ENCODE data around the gene LRRC8D.

DNA sequence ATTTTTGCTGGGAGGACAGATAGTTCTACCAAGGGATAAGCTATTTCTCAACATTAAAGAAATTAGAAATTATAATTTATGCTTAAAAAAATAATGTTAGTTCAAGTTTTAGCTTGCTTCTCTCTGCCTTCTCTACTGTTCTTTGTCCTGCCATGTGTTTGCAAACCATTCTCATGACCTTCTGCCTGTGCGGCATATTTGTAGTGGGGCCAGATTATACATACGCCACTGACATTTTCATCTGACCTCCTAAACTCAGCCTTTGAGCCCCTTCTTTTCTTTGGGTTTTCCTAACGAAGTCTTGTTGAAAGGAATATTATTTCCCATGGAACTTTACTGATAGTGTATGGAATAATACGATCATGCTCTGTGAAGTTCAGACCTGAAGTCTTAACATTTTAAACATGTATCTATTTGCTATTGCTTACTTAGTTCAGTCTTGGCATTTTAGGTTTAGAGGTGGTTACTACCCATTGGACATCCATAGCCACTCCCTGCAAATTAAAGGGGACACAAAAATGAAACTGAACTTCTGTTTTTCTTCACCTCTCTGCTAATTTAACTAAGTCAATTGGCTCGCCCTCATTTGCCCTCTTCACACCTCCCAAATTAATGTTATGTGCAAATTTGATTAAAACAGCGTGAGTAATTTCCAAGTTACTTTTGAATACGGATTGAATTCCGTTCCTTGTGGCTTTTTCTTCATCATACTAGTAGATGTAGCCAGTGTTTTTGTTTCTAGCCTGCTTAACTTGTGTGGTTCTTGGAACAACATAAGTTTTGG lies 15.6 kb downstream of the LRRC8D start:
- TF ChIP-seq CREB1 (CRISPR knock-in tag; IDR thresholded peaks at IDR 0.05; ENCODE audit: low read depth), result no peak
- TF ChIP-seq, protein P1, sequence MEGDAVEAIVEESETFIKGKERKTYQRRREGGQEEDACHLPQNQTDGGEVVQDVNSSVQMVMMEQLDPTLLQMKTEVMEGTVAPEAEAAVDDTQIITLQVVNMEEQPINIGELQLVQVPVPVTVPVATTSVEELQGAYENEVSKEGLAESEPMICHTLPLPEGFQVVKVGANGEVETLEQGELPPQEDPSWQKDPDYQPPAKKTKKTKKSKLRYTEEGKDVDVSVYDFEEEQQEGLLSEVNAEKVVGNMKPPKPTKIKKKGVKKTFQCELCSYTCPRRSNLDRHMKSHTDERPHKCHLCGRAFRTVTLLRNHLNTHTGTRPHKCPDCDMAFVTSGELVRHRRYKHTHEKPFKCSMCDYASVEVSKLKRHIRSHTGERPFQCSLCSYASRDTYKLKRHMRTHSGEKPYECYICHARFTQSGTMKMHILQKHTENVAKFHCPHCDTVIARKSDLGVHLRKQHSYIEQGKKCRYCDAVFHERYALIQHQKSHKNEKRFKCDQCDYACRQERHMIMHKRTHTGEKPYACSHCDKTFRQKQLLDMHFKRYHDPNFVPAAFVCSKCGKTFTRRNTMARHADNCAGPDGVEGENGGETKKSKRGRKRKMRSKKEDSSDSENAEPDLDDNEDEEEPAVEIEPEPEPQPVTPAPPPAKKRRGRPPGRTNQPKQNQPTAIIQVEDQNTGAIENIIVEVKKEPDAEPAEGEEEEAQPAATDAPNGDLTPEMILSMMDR (conservative IDR thresholded peaks at IDR 0.05; ENCODE audit: low read depth in 2 of 2), result no peak
- TF ChIP-seq, protein P2, sequence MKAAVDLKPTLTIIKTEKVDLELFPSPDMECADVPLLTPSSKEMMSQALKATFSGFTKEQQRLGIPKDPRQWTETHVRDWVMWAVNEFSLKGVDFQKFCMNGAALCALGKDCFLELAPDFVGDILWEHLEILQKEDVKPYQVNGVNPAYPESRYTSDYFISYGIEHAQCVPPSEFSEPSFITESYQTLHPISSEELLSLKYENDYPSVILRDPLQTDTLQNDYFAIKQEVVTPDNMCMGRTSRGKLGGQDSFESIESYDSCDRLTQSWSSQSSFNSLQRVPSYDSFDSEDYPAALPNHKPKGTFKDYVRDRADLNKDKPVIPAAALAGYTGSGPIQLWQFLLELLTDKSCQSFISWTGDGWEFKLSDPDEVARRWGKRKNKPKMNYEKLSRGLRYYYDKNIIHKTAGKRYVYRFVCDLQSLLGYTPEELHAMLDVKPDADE (IDR thresholded peaks at IDR 0.05), result no peak
- no peak for TF ChIP-seq POLR2AphosphoS5 (IDR thresholded peaks at IDR 0.05; ENCODE audit: low read depth)
- no peak for TF ChIP-seq STAT1 (IDR thresholded peaks at IDR 0.05; ENCODE audit: unreplicated experiment)
